Liver (tissue), 3 donors: ENCODE results near the gene RBKS.

Source experiments
- CTCF ChIP-seq: fragments of 150-350 bp; IDR thresholded peaks from 2 replicates; pipeline ENCODE4 v1.5.1; 2017; ENCODE audit warnings: improper control_type of control experiment, low read depth, low read length; ENCODE audit not compliant: missing input control
- EGR1 ChIP-seq, 2 donors: IDR thresholded peaks; 2 replicates each; pipeline ENCODE4 v1.6.1; 2016 to 2018; ENCODE audit warnings: antibody characterized with exemption in 2 of 2, low read depth in 2 of 2
- GABPA ChIP-seq, 2 donors: IDR thresholded peaks in 1 of 2; conservative IDR thresholded peaks in 1 of 2; 2 replicates each; pipeline ENCODE4 v1.6.1; 2016; ENCODE audit warnings: antibody characterized with exemption in 2 of 2, mild to moderate bottlenecking in 1 of 2, moderate library complexity in 1 of 2
- HNF4A ChIP-seq, 2 donors: conservative IDR thresholded peaks; 2 replicates each; pipeline ENCODE4 v1.6.1; 2016; ENCODE audit warnings: antibody characterized with exemption in 2 of 2, mild to moderate bottlenecking in 2 of 2
- HNF4G ChIP-seq: IDR thresholded peaks from 2 replicates; pipeline ENCODE4 v1.6.1; 2016; ENCODE audit warnings: antibody characterized with exemption
- JUND ChIP-seq, 2 donors: IDR thresholded peaks; 2 replicates each; pipeline ENCODE4 v1.6.1; 2016; ENCODE audit warnings: antibody characterized with exemption in 2 of 2
- NR2F2 ChIP-seq: IDR thresholded peaks from 2 replicates; pipeline ENCODE4 v1.6.1; 2016; ENCODE audit warnings: antibody characterized with exemption
- RAD21 ChIP-seq, 2 donors: IDR thresholded peaks; 2 replicates each; pipeline ENCODE4 v1.6.1; 2016; ENCODE audit warnings: antibody characterized with exemption in 2 of 2, mild to moderate bottlenecking in 2 of 2
- RXRA ChIP-seq, 2 donors: IDR thresholded peaks; 2 replicates each; pipeline ENCODE4 v1.6.1; 2017 to 2018; ENCODE audit warnings: antibody characterized with exemption in 2 of 2, mild to moderate bottlenecking in 1 of 2
- TAF1 ChIP-seq: conservative IDR thresholded peaks from 2 replicates; pipeline ENCODE4 v1.6.1; 2016; ENCODE audit warnings: antibody characterized with exemption, mild to moderate bottlenecking
- YY1 ChIP-seq: IDR thresholded peaks from 2 replicates; pipeline ENCODE4 v1.6.1; 2016; ENCODE audit warnings: antibody characterized with exemption, mild to moderate bottlenecking
- TF ChIP-seq, protein P1 (sequence below): IDR thresholded peaks from 2 replicates; pipeline ENCODE4 v1.6.1; 2016; ENCODE audit warnings: antibody characterized with exemption, mild to moderate bottlenecking
- donor health status: healthy.
- donor health status: healthy.

DNA sequence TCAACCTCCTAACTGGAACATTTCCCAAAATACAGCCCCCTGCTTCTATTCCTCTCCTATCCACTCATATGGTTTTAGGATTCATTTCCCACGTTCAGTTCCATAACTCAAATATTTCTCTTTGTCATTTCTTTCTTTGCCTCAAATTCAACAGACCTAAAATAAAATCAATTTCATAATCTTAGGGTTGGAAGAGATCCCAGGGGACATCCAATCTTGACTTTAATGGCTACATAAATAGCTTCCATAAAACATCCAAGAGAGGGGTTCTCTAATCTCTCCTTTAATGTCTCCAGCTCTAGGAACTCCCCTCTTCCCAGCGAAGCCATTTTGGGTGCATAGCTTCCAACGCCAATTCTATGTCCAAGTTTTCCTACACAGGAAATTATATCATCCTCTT, 33.8 kb downstream of the RBKS start:
- TF ChIP-seq CTCF (no peak), HNF4A (conservative IDR thresholded peaks at IDR 0.05) (no peak), HNF4G (no peak), EGR1 (IDR thresholded peaks at IDR 0.05; ENCODE audit: low read depth in 2 of 2) (no peak), JUND (IDR thresholded peaks at IDR 0.05) (no peak), RAD21 (IDR thresholded peaks at IDR 0.05) (no peak), RXRA (IDR thresholded peaks at IDR 0.05) (no peak), TAF1 (no peak), YY1 (no peak), NR2F2 (no peak), GABPA (IDR thresholded peaks at IDR 0.05 in 1 of 2, conservative IDR thresholded peaks at IDR 0.05 in 1 of 2) (no peak)
- TF ChIP-seq, protein P1, sequence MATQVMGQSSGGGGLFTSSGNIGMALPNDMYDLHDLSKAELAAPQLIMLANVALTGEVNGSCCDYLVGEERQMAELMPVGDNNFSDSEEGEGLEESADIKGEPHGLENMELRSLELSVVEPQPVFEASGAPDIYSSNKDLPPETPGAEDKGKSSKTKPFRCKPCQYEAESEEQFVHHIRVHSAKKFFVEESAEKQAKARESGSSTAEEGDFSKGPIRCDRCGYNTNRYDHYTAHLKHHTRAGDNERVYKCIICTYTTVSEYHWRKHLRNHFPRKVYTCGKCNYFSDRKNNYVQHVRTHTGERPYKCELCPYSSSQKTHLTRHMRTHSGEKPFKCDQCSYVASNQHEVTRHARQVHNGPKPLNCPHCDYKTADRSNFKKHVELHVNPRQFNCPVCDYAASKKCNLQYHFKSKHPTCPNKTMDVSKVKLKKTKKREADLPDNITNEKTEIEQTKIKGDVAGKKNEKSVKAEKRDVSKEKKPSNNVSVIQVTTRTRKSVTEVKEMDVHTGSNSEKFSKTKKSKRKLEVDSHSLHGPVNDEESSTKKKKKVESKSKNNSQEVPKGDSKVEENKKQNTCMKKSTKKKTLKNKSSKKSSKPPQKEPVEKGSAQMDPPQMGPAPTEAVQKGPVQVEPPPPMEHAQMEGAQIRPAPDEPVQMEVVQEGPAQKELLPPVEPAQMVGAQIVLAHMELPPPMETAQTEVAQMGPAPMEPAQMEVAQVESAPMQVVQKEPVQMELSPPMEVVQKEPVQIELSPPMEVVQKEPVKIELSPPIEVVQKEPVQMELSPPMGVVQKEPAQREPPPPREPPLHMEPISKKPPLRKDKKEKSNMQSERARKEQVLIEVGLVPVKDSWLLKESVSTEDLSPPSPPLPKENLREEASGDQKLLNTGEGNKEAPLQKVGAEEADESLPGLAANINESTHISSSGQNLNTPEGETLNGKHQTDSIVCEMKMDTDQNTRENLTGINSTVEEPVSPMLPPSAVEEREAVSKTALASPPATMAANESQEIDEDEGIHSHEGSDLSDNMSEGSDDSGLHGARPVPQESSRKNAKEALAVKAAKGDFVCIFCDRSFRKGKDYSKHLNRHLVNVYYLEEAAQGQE: no peak
